ENCODE data around the gene SEMA5A. TPM values are rescaled to one million over a fixed set of nuclear protein-coding genes. Genes with fewer than 3 reads are reported as not detected.
A peak's percentile ranks its signal among the peaks of the same experiment; 100 is the strongest.

Gene SEMA5A
- total RNA-seq, 1 experiment from 2014 or later, result 9.3 TPM

- CTCF ChIA-PET, result interaction anchor here (0.7 to 1.7 kb wide), 15 partner anchors 8 to 590 kb away, joined by 3 to 7 read pairs (median 3); no protein-coding TSS in a partner anchor
- Mint-ChIP-seq H3K36me3 (no peaks in the 10 kb centered on the region), H3K27ac (0 out of 2 replicates have a peak overlapping the region, but pooled peaks have one; percentile 22), H3K27me3 (ENCODE audit: low read depth) (no peaks in the 10 kb centered on the region), H3K4me3 (no peak overlapping the region), H3K9me3 (no peaks in the 10 kb centered on the region), H3K4me1 (peaks cover 23% of the 10 kb centered on the region)
- ATAC-seq (no peak), DNase-seq (ENCODE audit: low spot score) (no peak)
- POLR2A ChIA-PET, result no interaction called here
- TF ChIP-seq ZNF219 (CRISPR knock-in tag; IDR thresholded peaks at IDR 0.05; ENCODE audit: borderline replicate concordance) (no peak), GRHL2 (CRISPR knock-in tag; IDR thresholded peaks at IDR 0.05; ENCODE audit: insufficient replicate concordance, severe bottlenecking) (no peak), NFATC4 (CRISPR knock-in tag; IDR thresholded peaks at IDR 0.05) (no peak), FOXP1 (CRISPR knock-in tag; IDR thresholded peaks at IDR 0.05; ENCODE audit: borderline replicate concordance) (no peak), USF2 (CRISPR knock-in tag; IDR thresholded peaks at IDR 0.05) (no peak), E2F5 (CRISPR knock-in tag; IDR thresholded peaks at IDR 0.05) (no peak), OVOL2 (CRISPR knock-in tag; IDR thresholded peaks at IDR 0.05; ENCODE audit: borderline replicate concordance) (no peak), ZSCAN18 (CRISPR knock-in tag; IDR thresholded peaks at IDR 0.05) (no peak), TEAD1 (CRISPR knock-in tag; IDR thresholded peaks at IDR 0.05) (no peak), RORB (CRISPR knock-in tag; IDR thresholded peaks at IDR 0.05) (no peak), MXD4 (CRISPR knock-in tag; IDR thresholded peaks at IDR 0.05; ENCODE audit: borderline replicate concordance) (no peak), FOXK1 (CRISPR knock-in tag; IDR thresholded peaks at IDR 0.05) (no peak), ZMAT4 (CRISPR knock-in tag; IDR thresholded peaks at IDR 0.05) (no peak), ZNF263 (CRISPR knock-in tag; IDR thresholded peaks at IDR 0.05; ENCODE audit: low read depth) (no peak), TEAD4 (CRISPR knock-in tag; IDR thresholded peaks at IDR 0.05) (no peak), ZNF232 (CRISPR knock-in tag; IDR thresholded peaks at IDR 0.05) (no peak), JUN (CRISPR knock-in tag; IDR thresholded peaks at IDR 0.05) (no peak), ZNF423 (CRISPR knock-in tag; IDR thresholded peaks at IDR 0.05) (no peak), ESRRA (CRISPR knock-in tag; IDR thresholded peaks at IDR 0.05; ENCODE audit: borderline replicate concordance) (no peak)
These were observed 2.5 kb downstream of the SEMA5A start for GRCh38 chr5:9543311-9543920.

- H3K27ac Mint-ChIP-seq, result no peak overlapping the region; the same call in 1 of the 2 replicates
- TF ChIP-seq ZNF396 (CRISPR knock-in tag; IDR thresholded peaks at IDR 0.05; ENCODE audit: borderline replicate concordance) (no peak), HMGXB4 (CRISPR knock-in tag; IDR thresholded peaks at IDR 0.05) (no peak), RORB (CRISPR knock-in tag; IDR thresholded peaks at IDR 0.05) (no peak), ATF3 (CRISPR knock-in tag; conservative IDR thresholded peaks at IDR 0.05) (no peak), FOXK1 (CRISPR knock-in tag; IDR thresholded peaks at IDR 0.05) (no peak), CREM (CRISPR knock-in tag; IDR thresholded peaks at IDR 0.05) (no peak), MYBL2 (CRISPR knock-in tag; IDR thresholded peaks at IDR 0.05) (no peak), STAT6 (CRISPR knock-in tag; conservative IDR thresholded peaks at IDR 0.05; ENCODE audit: low read depth) (no peak), ZNF416 (CRISPR knock-in tag; IDR thresholded peaks at IDR 0.05) (no peak), ZNF317 (CRISPR knock-in tag; IDR thresholded peaks at IDR 0.05; ENCODE audit: borderline replicate concordance, low read depth) (no peak), CDX4 (CRISPR knock-in tag; IDR thresholded peaks at IDR 0.05; ENCODE audit: borderline replicate concordance) (no peak)
These were observed 5.1 kb downstream of the SEMA5A start for GRCh38 chr5:9540791-9541190.

More at GRCh38 chr5:9540791-9541190, 5.1 kb downstream of the SEMA5A start:
- peaks cover 11% of the 10 kb centered on the region for H3K4me1 Mint-ChIP-seq
- ATAC-seq (no peak), DNase-seq (ENCODE audit: low spot score) (no peak)
- ChIA-PET POLR2A (no interaction called here), CTCF (no interaction called here)
- no peaks in the 10 kb centered on the region for H3K27me3 Mint-ChIP-seq (ENCODE audit: low read depth)
- H3K9me3 Mint-ChIP-seq, result no peaks in the 10 kb centered on the region
- no peaks in the 10 kb centered on the region for H3K36me3 Mint-ChIP-seq
- H3K4me3 Mint-ChIP-seq, result no peak overlapping the region

Measured in WTC11 (cell line).